Measurements from ENCODE around the gene BTN1A1. TPM values are rescaled to one million over a fixed set of nuclear protein-coding genes. Genes with fewer than 3 reads are reported as not detected.
A peak's percentile ranks its signal among the peaks of the same experiment; 100 is the strongest.

Gene BTN1A1
- total RNA-seq, 2 donors from 2014 or later, result 0.10 TPM; not detected in 1

GRCh38 chr6:26524722-26525370, 24.7 kb downstream of the BTN1A1 start:
- DNase-seq (no peak), ATAC-seq (no peak)
- Mint-ChIP-seq H3K4me3 (no peak overlapping the region), H3K27ac (no peak overlapping the region), H3K27me3 (no peaks in the 10 kb centered on the region), H3K4me1 (peaks cover 30% of the 10 kb centered on the region), H3K36me3 (ENCODE audit: low read depth) (peaks cover 2% of the 10 kb centered on the region)
- no peaks in the 10 kb centered on the region for H3K9me3 ChIP-seq (ENCODE audit: control insufficient read depth, low read length, poor library complexity, severe bottlenecking)

DNA sequence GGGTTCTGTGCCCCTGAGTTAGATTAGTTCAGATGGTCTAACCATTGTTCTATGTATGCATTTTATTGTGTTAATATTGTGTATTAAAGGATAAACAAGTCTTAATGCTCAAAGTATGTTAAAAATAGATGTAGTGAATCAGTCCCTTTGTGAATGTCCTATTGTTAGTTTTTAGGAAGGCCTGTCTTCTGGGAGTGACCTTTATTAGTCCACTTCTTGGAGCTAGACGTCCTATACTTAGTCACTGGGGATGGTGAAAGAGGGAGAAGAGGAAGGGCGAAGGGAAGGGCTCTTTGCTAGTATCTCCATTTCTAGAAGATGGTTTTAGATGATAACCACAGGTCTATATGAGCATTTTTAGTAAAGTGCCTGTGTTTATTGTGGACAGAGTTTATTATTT, 25.7 kb downstream of the BTN1A1 start:
- Mint-ChIP-seq H3K4me3 (no peak overlapping the region), H3K36me3 (ENCODE audit: low read depth) (peaks cover 2% of the 10 kb centered on the region), H3K27me3 (no peaks in the 10 kb centered on the region), H3K4me1 (peaks cover 27% of the 10 kb centered on the region), H3K27ac (no peak overlapping the region)
- ATAC-seq (no peak), DNase-seq (no peak)
- no peaks in the 10 kb centered on the region for H3K9me3 ChIP-seq (ENCODE audit: control insufficient read depth, low read length, poor library complexity, severe bottlenecking)

DNA sequence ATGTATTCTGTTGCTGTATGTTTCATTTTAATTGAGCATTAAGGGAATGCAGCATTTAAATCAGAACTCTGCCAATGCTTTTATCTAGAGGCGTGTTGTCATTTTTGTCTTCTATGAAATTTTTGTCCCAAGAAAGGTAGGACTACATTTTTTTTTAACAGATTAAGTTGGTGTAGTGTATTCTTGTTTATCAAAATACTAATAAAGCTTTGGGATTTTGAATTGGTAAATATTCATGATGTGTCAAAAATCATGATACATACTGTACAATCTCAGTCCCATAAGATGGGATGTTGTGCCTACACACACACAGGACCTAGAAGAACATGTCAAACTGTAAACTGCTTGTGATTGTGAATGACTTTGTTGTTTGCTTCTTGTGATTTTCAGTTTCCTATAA, 26.8 kb downstream of the BTN1A1 start:
- Mint-ChIP-seq H3K27ac (no peak overlapping the region), H3K36me3 (ENCODE audit: low read depth) (no peaks in the 10 kb centered on the region), H3K27me3 (no peaks in the 10 kb centered on the region), H3K4me3 (no peak overlapping the region), H3K4me1 (peaks cover 22% of the 10 kb centered on the region)
- no peak for DNase-seq
- ATAC-seq, result no peak
- H3K9me3 ChIP-seq (ENCODE audit: control insufficient read depth, low read length, poor library complexity, severe bottlenecking), result no peaks in the 10 kb centered on the region

DNA sequence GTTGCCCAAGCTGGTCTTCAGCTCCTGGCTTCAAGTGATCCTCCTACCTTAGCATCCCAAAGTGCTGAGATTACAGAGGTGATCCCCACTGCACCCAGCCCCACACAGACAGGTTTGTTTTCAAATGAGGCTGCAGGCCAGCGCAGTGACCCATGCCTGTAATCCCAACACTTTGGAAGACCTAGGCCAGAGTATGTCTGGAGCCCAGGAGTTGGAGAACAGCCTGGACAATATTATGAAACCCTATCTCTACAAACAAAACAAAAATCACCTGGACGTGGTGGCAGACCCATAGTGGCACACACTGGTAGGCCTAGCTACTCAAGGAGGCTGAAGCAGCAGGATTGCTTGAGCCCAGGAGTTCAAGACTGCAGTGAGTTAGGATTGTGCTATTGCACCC, 30.1 kb downstream of the BTN1A1 start:
- H3K27ac Mint-ChIP-seq, result no peak overlapping the region
- peaks cover 2% of the 10 kb centered on the region for H3K36me3 Mint-ChIP-seq (ENCODE audit: low read depth)
- DNase-seq (no peak), ATAC-seq (no peak)
- no peaks in the 10 kb centered on the region for H3K27me3 Mint-ChIP-seq
- no peaks in the 10 kb centered on the region for H3K9me3 ChIP-seq (ENCODE audit: control insufficient read depth, low read length, poor library complexity, severe bottlenecking)
- peaks cover 24% of the 10 kb centered on the region for H3K4me1 Mint-ChIP-seq
- H3K4me3 Mint-ChIP-seq, result no peak overlapping the region

GRCh38 chr6:26531897-26532296, 31.8 kb downstream of the BTN1A1 start:
- ATAC-seq (no peak), DNase-seq (no peak)
- Mint-ChIP-seq H3K27me3 (no peaks in the 10 kb centered on the region), H3K4me3 (peak overlapping the region; percentile 95), H3K4me1 (peaks cover 29% of the 10 kb centered on the region), H3K36me3 (ENCODE audit: low read depth) (peaks cover 2% of the 10 kb centered on the region), H3K27ac (peak overlapping the region; percentile 96)
- no peaks in the 10 kb centered on the region for H3K9me3 ChIP-seq (ENCODE audit: control insufficient read depth, low read length, poor library complexity, severe bottlenecking)

DNA sequence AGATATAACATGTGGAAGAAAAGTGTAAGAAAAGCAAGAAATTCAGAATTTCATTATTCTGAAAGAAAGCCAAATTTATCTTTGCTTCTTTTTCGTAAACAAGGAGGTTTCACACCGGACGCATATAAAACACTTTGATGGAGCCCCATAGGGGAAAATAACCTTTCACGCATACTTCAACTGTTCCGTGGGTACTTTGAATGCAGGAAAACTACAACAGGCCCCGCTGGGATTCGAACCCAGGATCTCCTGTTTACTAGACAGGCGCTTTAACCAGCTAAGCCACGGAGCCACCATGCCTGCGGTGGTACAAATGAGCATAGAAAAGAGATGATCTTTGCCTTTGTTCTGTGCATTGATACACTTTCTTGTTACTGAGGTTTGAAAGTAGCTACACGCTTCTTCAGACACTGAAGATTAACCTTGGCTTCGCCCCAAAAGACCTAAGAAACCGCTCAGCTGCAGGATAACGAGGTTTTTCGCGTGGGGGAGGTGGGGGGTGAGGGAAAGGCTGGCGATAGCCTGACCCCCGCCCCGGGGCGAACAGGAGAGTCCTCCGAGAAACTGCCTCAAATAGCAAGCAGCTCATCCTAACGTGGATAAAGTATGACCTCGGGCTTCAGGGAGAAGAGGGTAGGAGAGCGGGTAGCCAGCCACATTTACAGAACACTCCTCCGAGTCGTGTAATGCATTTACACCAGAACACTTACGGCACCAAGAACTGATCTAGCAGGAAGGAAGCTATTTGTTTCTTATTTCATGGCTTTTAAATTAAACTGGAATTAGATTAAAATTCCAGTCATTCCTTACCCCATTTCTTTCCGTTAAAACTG, 32.8 kb downstream of the BTN1A1 start:
- Mint-ChIP-seq H3K4me1 (peaks cover 38% of the 10 kb centered on the region), H3K27ac (peak overlapping the region; percentile 96), H3K36me3 (ENCODE audit: low read depth) (peaks cover 5% of the 10 kb centered on the region), H3K27me3 (no peaks in the 10 kb centered on the region), H3K4me3 (peak overlapping the region; percentile 95)
- ATAC-seq (peak; percentile 47), DNase-seq (peak; percentile 54 to 81 (median 81))
- no peaks in the 10 kb centered on the region for H3K9me3 ChIP-seq (ENCODE audit: control insufficient read depth, low read length, poor library complexity, severe bottlenecking)

- H3K9me3 ChIP-seq (ENCODE audit: control insufficient read depth, low read length, poor library complexity, severe bottlenecking), result no peaks in the 10 kb centered on the region
- H3K27ac Mint-ChIP-seq, result peak overlapping the region; percentile 96
- no peaks in the 10 kb centered on the region for H3K27me3 Mint-ChIP-seq
- ATAC-seq (no peak), DNase-seq (no peak)
- H3K4me3 Mint-ChIP-seq, result peak overlapping the region; percentile 95
- peaks cover 40% of the 10 kb centered on the region for H3K4me1 Mint-ChIP-seq
- peaks cover 6% of the 10 kb centered on the region for H3K36me3 Mint-ChIP-seq (ENCODE audit: low read depth)
Measured at GRCh38 chr6:26533532-26533931, 33.4 kb downstream of the BTN1A1 start.

- Mint-ChIP-seq H3K4me3 (no peak overlapping the region), H3K4me1 (peaks cover 45% of the 10 kb centered on the region), H3K27ac (no peak overlapping the region), H3K36me3 (ENCODE audit: low read depth) (peaks cover 6% of the 10 kb centered on the region), H3K27me3 (no peaks in the 10 kb centered on the region)
- no peaks in the 10 kb centered on the region for H3K9me3 ChIP-seq (ENCODE audit: control insufficient read depth, low read length, poor library complexity, severe bottlenecking)
- ATAC-seq (no peak), DNase-seq (no peak)
Measured at GRCh38 chr6:26534681-26535465, 34.8 kb downstream of the BTN1A1 start.

GRCh38 chr6:26536571-26537159, 36.6 kb downstream of the BTN1A1 start:
- peak overlapping the region; percentile 91 for H3K27ac Mint-ChIP-seq
- no peaks in the 10 kb centered on the region for H3K9me3 ChIP-seq (ENCODE audit: control insufficient read depth, low read length, poor library complexity, severe bottlenecking)
- H3K4me3 Mint-ChIP-seq, result peak overlapping the region; percentile 76
- peaks cover 51% of the 10 kb centered on the region for H3K4me1 Mint-ChIP-seq
- H3K27me3 Mint-ChIP-seq, result no peaks in the 10 kb centered on the region
- DNase-seq (no peak), ATAC-seq (no peak)
- peaks cover 6% of the 10 kb centered on the region for H3K36me3 Mint-ChIP-seq (ENCODE audit: low read depth)

DNA sequence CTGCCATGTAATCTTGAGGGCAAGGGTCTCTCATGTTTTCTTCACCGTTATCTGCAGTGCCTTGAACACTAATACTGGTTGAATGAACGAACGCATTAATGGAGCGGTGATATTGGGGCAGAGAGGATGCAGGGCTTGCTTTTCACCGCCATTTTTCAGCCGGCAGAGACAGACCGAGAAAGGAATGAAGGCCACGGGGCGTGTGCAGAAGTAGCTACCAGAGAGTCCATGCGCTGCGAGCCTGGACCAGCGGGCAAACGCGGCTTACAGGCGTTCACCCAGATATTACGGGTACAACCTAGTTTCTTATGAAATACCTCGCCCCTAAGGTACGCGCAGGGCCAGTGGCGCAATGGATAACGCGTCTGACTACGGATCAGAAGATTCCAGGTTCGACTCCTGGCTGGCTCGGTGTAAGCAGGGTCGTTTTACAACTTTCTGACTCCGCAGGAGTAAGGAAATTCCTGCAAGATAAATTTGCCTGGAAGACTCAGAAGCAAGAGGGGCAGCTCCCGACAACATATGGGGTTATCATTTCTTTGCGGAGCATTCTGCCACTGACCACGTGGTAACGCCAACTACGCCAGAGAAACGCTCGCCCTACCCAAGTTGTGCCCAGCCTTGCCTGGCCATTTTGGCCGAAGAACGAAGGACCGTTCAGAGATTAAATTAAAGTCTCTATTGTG, 37.2 kb downstream of the BTN1A1 start:
- peak overlapping the region; percentile 91 for H3K27ac Mint-ChIP-seq
- peaks cover 6% of the 10 kb centered on the region for H3K36me3 Mint-ChIP-seq (ENCODE audit: low read depth)
- peaks cover 48% of the 10 kb centered on the region for H3K4me1 Mint-ChIP-seq
- peak overlapping the region; percentile 76 for H3K4me3 Mint-ChIP-seq
- no peaks in the 10 kb centered on the region for H3K27me3 Mint-ChIP-seq
- no peaks in the 10 kb centered on the region for H3K9me3 ChIP-seq (ENCODE audit: control insufficient read depth, low read length, poor library complexity, severe bottlenecking)
- ATAC-seq (peak; percentile 74), DNase-seq (peak; percentile 65 to 84 (median 80))

GRCh38 chr6:26537846-26538571, 37.9 kb downstream of the BTN1A1 start, which contains the start of gene HMGN4:
TSS of gene HMGN4 (plus strand) at chr6:26538366. CDS start at chr6:26545207, 6,841 bp downstream.
- peaks cover 46% of the 10 kb centered on the region for H3K4me1 Mint-ChIP-seq
- peak within 1 kb of the TSS; percentile 76 for H3K4me3 Mint-ChIP-seq
- H3K27me3 Mint-ChIP-seq, result no peaks in the 10 kb centered on the region
- peak within 1 kb of the TSS; percentile 91 for H3K27ac Mint-ChIP-seq
- H3K9me3 ChIP-seq (ENCODE audit: control insufficient read depth, low read length, poor library complexity, severe bottlenecking), result no peaks in the 10 kb centered on the region
- DNase-seq, result peak; percentile 62 to 74 (median 72)
- peak; percentile 73 for ATAC-seq
- peaks cover 5% of the 10 kb centered on the region for H3K36me3 Mint-ChIP-seq (ENCODE audit: low read depth)

DNA sequence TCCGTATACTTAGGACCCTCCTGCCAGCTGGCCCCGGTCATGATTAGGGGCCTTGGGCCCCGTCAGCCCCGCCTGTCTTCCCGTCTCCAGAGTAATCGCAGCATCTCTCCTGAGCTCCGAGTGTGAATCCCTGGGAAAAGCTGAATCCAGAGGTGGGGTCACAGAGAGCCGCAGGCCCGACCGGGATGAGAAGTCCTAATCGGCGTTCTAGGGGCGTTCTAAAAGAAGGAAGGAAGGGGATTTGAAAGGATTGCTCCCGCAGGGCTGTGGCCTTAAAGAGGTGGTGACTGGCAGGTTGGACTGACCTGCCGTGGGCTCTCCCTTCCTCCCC, 38.4 kb downstream of the BTN1A1 start:
- Mint-ChIP-seq H3K27ac (peak overlapping the region; percentile 91), H3K4me1 (peaks cover 42% of the 10 kb centered on the region), H3K4me3 (peak overlapping the region; percentile 76), H3K36me3 (ENCODE audit: low read depth) (peaks cover 4% of the 10 kb centered on the region), H3K27me3 (no peaks in the 10 kb centered on the region)
- no peak for ATAC-seq
- no peak for DNase-seq
- no peaks in the 10 kb centered on the region for H3K9me3 ChIP-seq (ENCODE audit: control insufficient read depth, low read length, poor library complexity, severe bottlenecking)
